GM12875 (cell line): ENCODE measurements around the gene AUP1.

ENCODE experiments used
- H3K4me3 ChIP-seq: one replicate; pipeline ENCODE4 v1.5.1; 2011; ENCODE audit warnings: low read depth, low read length, control low read depth
- TF ChIP-seq, protein P1 (sequence below): IDR thresholded peaks from 2 replicates; pipeline ENCODE4 v1.5.1; 2011; ENCODE audit warnings: low read depth, mild to moderate bottlenecking, control low read depth, inconsistent platforms, low read length, moderate library complexity, borderline replicate concordance; ENCODE audit not compliant: insufficient read depth

The AUP1 gene, protein sequence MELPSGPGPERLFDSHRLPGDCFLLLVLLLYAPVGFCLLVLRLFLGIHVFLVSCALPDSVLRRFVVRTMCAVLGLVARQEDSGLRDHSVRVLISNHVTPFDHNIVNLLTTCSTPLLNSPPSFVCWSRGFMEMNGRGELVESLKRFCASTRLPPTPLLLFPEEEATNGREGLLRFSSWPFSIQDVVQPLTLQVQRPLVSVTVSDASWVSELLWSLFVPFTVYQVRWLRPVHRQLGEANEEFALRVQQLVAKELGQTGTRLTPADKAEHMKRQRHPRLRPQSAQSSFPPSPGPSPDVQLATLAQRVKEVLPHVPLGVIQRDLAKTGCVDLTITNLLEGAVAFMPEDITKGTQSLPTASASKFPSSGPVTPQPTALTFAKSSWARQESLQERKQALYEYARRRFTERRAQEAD

DNA sequence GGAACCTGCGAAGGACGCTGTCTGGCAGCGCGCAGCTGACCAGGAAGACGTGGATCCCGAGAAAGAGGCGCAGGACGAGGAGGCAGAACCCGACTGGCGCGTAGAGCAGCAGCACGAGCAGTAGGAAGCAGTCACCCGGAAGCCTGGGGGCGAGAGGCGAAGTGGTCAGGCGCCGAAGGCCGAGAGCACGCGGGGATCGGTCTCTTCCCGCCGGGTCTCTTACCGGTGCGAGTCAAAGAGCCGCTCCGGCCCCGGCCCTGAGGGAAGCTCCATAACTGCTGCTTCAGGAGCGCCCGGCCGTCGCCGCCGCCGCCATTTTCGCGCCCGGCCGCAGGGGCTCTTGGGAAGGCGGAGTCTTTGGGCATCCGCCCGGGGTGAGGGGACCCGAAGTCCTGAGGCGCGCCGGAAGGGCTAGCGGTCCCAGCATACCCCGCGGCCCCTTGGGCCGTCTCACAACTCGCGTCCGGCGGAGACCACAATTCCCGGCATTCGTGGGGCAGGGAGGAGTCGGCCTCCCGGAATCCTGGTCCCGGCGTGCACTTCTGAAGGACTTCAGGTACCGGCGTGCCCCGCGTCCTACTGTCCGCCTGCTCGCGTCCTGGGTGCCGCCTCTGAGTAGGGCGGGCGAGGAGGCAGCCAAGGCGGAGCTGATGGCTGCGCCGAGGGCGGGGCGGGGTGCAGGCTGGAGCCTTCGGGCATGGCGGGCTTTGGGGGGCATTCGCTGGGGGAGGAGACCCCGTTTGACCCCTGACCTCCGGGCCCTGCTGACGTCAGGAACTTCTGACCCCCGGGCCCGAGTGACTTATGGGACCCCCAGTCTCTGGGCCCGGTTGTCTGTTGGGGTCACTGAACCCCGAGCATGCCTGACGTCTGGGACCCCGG lies at the start of gene AUP1, which contains the start of gene HTRA2:
Gene AUP1 (minus strand): TSS at position 350 of the 882 bp plus-strand sequence. CDS start 77 bp downstream, at position 273.
Gene HTRA2 (plus strand): TSS at position 577 of the 882 bp plus-strand sequence. CDS start 74 bp downstream, at position 651.
- TF ChIP-seq, protein P1, sequence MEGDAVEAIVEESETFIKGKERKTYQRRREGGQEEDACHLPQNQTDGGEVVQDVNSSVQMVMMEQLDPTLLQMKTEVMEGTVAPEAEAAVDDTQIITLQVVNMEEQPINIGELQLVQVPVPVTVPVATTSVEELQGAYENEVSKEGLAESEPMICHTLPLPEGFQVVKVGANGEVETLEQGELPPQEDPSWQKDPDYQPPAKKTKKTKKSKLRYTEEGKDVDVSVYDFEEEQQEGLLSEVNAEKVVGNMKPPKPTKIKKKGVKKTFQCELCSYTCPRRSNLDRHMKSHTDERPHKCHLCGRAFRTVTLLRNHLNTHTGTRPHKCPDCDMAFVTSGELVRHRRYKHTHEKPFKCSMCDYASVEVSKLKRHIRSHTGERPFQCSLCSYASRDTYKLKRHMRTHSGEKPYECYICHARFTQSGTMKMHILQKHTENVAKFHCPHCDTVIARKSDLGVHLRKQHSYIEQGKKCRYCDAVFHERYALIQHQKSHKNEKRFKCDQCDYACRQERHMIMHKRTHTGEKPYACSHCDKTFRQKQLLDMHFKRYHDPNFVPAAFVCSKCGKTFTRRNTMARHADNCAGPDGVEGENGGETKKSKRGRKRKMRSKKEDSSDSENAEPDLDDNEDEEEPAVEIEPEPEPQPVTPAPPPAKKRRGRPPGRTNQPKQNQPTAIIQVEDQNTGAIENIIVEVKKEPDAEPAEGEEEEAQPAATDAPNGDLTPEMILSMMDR: no peak
- peak within 1 kb of the TSS; percentile 82 for H3K4me3 ChIP-seq

DNA sequence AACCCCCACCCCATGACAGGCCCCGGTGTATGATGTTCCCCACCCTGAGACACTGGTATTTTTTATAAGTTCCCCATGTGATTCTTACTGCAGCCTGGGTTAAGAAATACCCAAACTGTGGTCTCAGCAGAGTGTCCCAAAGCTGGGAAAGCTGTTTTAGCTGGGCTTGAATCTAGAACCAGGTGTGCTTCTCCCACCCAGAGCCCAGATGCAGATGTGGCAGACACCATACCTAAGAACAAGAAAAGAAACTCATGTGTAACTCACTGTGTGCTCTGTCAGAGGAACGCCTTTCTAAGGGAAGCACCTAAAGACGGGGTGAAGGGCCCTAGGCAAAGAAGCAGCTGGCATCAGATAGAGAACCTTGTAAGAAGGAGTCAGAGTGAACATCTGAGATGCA lies 48.9 kb upstream of the AUP1 start:
- H3K4me3 ChIP-seq: no peak overlapping the region
- TF ChIP-seq, protein P1: no peak

DNA sequence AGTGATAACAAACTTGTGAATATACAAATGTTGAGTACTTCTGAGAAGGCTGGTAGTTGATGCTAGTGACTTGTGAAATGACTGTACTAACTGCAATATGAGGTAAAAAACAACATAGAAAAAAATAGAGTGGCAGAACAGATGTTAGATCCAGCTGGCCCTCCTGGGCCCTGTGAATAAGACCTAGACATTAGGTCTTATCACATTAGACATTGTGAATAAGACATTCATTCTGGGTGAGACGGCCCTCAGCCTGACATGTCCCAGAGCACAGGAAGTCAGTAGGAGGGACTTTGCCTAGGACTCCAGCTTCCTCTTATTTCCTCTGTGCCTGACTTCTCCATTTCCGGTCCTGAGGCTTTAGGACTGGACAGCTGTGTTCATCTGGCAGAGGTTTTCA lies 47.9 kb upstream of the AUP1 start:
- TF ChIP-seq, protein P1: no peak

DNA sequence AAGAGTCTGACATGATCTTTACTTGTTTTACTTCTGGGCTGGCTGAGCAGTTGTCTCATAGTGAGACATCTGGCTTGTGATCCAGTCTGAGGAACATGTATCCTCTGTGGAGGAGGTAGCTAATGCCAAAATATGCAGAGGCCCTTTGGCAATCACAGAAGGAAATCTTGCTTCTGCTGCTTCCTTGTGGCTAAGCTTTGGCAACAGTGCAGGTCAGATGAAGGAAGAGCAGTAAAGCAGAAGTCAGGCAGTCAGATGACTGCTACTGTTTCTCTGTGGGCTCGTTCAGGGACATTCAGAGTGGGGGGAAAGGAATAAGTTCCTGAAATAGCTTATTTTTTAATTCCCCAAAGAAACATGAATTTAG lies 47.3 kb upstream of the AUP1 start:
- no peak overlapping the region for H3K4me3 ChIP-seq
- TF ChIP-seq, protein P1: no peak

More for the DNA sequence above, 47.9 kb upstream of the AUP1 start:
- no peak overlapping the region for H3K4me3 ChIP-seq

DNA sequence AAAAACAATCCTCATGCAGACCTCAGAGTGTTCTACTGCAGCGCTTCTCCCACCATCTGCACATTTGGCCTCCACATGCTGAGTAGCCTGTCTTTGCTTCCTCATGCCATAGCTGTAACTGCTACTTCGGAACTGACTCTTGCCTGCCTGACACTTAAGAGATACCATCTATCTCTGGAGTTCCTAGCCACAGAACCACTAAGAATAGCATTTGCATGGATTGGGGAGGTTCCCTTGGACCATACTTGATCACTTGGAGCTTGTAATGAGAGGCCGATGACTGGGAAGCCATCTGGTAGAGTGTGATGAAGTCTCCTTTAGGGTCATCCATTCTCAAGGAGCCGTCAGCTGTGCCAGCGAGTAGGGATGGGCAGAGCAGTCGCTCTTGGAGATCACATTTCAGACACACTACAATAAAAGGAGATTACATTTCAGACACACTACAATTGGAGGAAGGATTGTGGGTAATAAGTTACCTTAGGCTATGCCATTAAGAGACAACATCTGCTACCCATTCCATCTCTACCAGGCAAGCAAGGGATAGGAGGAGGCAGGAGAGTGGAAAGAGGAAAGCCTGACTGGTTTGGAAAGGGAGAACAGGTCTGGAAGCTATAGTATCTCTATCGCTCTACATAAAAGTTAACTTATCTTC lies 46.8 kb upstream of the AUP1 start:
- TF ChIP-seq, protein P1: no peak
- no peak overlapping the region for H3K4me3 ChIP-seq

DNA sequence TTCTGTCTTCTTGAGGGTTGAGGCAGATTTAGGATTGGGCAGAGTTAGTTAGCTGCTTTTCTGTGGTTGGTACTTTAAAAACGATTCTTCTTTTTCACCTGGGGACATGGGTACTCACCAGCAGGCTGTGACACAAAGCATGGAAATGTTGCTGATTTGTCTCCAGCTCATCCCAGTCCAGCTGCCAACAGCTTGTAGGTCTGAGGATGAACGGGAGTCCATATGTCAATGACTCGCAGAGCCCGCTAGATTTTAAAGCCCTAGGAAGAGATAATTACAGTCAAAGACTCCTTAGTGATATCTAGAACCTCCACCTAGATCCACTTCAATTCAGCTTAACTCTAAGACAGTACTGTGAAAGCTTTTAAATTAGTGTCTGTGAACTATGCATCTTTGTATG lies 45.8 kb upstream of the AUP1 start:
- TF ChIP-seq, protein P1: no peak
- H3K4me3 ChIP-seq: no peak overlapping the region
